Measurements from ENCODE around the gene POLN. TPM values are rescaled to one million over a fixed set of nuclear protein-coding genes. Genes with fewer than 3 reads are reported as not detected.

The POLN gene
- total RNA-seq, 2 experiments from 2014 or later, result 4.0 to 4.4 TPM

DNA sequence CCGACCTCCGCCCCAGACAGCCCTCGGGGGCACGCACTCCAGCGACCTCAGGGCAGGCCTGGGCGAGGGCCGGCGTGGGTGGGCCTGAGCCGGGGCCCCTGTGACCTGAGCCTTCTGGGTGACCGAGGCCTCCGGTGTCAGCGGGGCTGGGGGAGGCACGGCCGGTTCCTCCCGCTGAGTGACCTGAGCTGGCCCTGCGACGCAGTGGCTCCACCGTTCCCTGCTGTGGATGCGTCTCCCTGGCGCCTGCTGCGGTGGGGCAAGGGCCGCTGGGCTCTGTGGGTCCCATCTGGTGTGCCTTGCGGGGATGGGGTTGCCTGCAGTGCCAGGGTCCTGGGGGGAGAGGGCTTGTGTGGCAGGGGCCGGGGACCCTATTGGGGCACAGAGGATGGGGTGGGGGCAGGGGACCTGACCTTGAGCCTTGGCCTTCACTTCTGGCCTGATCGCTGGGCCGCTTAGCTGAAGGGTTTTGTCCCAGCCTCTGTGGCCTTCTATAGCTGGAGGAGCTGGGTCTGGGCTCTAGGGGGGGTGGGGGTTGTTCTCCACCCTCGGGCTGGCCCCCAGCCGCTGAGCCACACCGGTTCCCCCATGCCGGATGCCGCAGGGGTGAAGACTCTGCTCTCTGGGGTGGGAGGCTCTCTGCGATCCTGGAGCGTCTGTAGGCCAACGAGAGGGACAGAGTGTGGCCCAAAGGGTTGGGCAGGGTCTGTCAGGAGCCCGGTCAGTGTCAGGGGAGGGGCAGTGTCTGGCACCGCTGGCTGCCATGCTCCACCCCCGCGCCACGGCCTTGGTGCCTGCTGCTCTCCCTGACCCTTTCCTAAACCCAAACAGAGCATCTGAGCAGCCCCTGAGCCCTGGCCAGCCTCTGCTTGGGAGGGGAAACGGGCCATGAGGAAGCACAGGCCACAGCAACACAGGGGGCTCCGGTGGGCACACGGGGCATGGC is 180.5 kb downstream of the POLN start:
- Histone ChIP-seq H2AFZ (ENCODE audit: low read length) (no peak overlapping the region), H3K36me3 (ENCODE audit: insufficient read depth, low read length) (no peaks in the 10 kb centered on the region), H3K4me2 (ENCODE audit: low read length) (no peak overlapping the region), H3K79me2 (ENCODE audit: insufficient read depth, low read depth, low read length) (no peaks in the 10 kb centered on the region), H3K4me1 (ENCODE audit: insufficient read depth, low read length, poor library complexity, severe bottlenecking) (no peaks in the 10 kb centered on the region), H3K9me2 (ENCODE audit: insufficient read depth, low read length) (no peaks in the 10 kb centered on the region), H3K4me3 (ENCODE audit: low read depth, low read length, poor library complexity, severe bottlenecking) (no peak overlapping the region), H4K20me1 (ENCODE audit: insufficient read depth, low read length) (no peaks in the 10 kb centered on the region), H3K27ac (ENCODE audit: low read depth, low read length, poor library complexity, severe bottlenecking) (no peak overlapping the region), H3K9me3 (ENCODE audit: low read length) (no peaks in the 10 kb centered on the region)
- no peak for DNase-seq (ENCODE audit: low spot score)
- POLR2A ChIA-PET, result interaction anchor here (1.0 kb wide), 1 partner anchor 11 kb away, joined by 3 read pairs; no protein-coding TSS in a partner anchor
- no TSS peak for BruUV-seq (replicated peaks)
- intact Hi-C loops (cut with micrococcal nuclease; ENCODE audit: unreplicated experiment), result no loop called here
- CTCF ChIA-PET (ENCODE audit: unreplicated experiment), result no interaction called here
- TF ChIP-seq EZH2phosphoT487 (IDR thresholded peaks at IDR 0.05; ENCODE audit: borderline replicate concordance, low read depth, low read length), result no peak
- TF ChIP-seq, protein P1, sequence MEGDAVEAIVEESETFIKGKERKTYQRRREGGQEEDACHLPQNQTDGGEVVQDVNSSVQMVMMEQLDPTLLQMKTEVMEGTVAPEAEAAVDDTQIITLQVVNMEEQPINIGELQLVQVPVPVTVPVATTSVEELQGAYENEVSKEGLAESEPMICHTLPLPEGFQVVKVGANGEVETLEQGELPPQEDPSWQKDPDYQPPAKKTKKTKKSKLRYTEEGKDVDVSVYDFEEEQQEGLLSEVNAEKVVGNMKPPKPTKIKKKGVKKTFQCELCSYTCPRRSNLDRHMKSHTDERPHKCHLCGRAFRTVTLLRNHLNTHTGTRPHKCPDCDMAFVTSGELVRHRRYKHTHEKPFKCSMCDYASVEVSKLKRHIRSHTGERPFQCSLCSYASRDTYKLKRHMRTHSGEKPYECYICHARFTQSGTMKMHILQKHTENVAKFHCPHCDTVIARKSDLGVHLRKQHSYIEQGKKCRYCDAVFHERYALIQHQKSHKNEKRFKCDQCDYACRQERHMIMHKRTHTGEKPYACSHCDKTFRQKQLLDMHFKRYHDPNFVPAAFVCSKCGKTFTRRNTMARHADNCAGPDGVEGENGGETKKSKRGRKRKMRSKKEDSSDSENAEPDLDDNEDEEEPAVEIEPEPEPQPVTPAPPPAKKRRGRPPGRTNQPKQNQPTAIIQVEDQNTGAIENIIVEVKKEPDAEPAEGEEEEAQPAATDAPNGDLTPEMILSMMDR (conservative IDR thresholded peaks at IDR 0.05; ENCODE audit: low read length), result no peak

DNA sequence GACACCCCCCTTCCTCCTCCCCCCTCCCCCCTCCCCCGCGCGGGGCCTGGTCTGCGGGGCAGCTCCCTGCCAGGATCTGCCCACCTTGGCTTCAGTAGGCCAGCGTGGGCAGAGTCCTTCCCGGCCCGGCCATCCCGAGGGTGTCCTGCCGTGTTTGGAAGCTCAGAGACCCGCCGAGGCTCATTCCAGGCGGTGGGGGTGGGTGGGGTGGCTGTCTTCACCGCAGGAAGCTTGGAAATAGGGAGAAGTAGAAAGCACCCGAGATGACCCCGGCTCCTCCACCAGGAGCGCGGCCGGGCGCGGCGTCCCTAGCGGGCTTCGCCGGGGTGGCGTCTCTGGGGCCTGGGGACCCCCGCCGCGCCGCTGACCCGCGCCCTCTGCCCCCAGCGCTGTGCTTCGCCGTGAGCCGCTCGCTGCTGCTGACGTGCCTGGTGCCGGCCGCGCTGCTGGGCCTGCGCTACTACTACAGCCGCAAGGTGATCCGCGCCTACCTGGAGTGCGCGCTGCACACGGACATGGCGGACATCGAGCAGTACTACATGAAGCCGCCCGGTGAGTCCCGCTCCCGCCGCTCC is 181.2 kb downstream of the POLN start:
- POLR2A ChIA-PET, result interaction anchor here (1.0 kb wide), 1 partner anchor 10 kb away, joined by 3 read pairs; no protein-coding TSS in a partner anchor
- no peak overlapping the region for H3K4me2 ChIP-seq (ENCODE audit: low read length)
- TF ChIP-seq, protein P1 (conservative IDR thresholded peaks at IDR 0.05; ENCODE audit: low read length), result no peak
- no peak for TF ChIP-seq EZH2phosphoT487 (IDR thresholded peaks at IDR 0.05; ENCODE audit: borderline replicate concordance, low read depth, low read length)

More for the DNA sequence above, 181.2 kb downstream of the POLN start:
- Histone ChIP-seq H3K27ac (ENCODE audit: low read depth, low read length, poor library complexity, severe bottlenecking) (no peak overlapping the region), H3K9me3 (ENCODE audit: low read length) (no peaks in the 10 kb centered on the region), H4K20me1 (ENCODE audit: insufficient read depth, low read length) (no peaks in the 10 kb centered on the region), H3K4me1 (ENCODE audit: insufficient read depth, low read length, poor library complexity, severe bottlenecking) (no peaks in the 10 kb centered on the region), H3K36me3 (ENCODE audit: insufficient read depth, low read length) (no peaks in the 10 kb centered on the region), H3K4me3 (ENCODE audit: low read depth, low read length, poor library complexity, severe bottlenecking) (no peak overlapping the region), H3K9me2 (ENCODE audit: insufficient read depth, low read length) (no peaks in the 10 kb centered on the region), H2AFZ (ENCODE audit: low read length) (no peak overlapping the region), H3K79me2 (ENCODE audit: insufficient read depth, low read depth, low read length) (no peaks in the 10 kb centered on the region)
- CTCF ChIA-PET (ENCODE audit: unreplicated experiment), result no interaction called here
- DNase-seq (ENCODE audit: low spot score), result no peak
- BruUV-seq (replicated peaks), result no TSS peak
- intact Hi-C loops (cut with micrococcal nuclease; ENCODE audit: unreplicated experiment), result no loop called here

Measured in OCI-LY7 (cell line).